Measurements from ENCODE around the gene BCLAF1. TPM values are rescaled to one million over a fixed set of nuclear protein-coding genes. Genes with fewer than 3 reads are reported as not detected.

The BCLAF1 gene
- total and polyA plus RNA-seq, 2 experiments from 2014 or later = 133 to 151 TPM

DNA sequence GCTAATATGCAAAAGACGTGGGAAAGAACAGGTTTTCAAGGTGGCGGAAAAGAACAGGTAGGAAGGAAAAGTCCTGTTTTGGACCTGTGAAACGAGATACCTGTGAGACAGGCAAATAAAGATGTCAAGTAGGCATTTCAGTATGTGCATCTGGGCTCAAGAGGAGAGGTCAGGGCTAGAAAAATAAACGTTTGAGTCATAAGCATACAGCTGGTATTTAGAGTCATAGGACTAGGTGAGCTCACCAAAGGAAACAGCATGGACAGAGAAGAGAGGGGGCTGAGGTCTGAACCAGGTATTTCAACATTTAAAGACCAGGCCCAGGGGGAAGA, 54.4 kb downstream of the BCLAF1 start:
- Histone ChIP-seq H3K4me3 (no peak overlapping the region), H4K20me1 (replicated peaks; ENCODE audit: insufficient read depth) (no peaks in the 10 kb centered on the region; the same call in 1 of the 2 replicates), H3K27me3 (ENCODE audit: insufficient read depth) (no peaks in the 10 kb centered on the region), H3K9me2 (ENCODE audit: insufficient read depth) (no peaks in the 10 kb centered on the region), H3K36me3 (ENCODE audit: insufficient read depth) (peaks cover 13% of the 10 kb centered on the region), H3K4me1 (ENCODE audit: insufficient read depth) (no peaks in the 10 kb centered on the region), H2AFZ (no peak overlapping the region), H3K79me2 (replicated peaks; ENCODE audit: insufficient read depth) (no peaks in the 10 kb centered on the region), H3F3A (replicated peaks; ENCODE audit: low read depth) (no peaks in the 10 kb centered on the region), H3K27ac (ENCODE audit: low read depth) (no peak overlapping the region), H3K4me2 (no peak overlapping the region)
- ATAC-seq (no peak), DNase-seq (ENCODE audit: low spot score) (no peak)
- H3K4me3 Mint-ChIP-seq = no peak overlapping the region
- TF ChIP-seq, protein P1, sequence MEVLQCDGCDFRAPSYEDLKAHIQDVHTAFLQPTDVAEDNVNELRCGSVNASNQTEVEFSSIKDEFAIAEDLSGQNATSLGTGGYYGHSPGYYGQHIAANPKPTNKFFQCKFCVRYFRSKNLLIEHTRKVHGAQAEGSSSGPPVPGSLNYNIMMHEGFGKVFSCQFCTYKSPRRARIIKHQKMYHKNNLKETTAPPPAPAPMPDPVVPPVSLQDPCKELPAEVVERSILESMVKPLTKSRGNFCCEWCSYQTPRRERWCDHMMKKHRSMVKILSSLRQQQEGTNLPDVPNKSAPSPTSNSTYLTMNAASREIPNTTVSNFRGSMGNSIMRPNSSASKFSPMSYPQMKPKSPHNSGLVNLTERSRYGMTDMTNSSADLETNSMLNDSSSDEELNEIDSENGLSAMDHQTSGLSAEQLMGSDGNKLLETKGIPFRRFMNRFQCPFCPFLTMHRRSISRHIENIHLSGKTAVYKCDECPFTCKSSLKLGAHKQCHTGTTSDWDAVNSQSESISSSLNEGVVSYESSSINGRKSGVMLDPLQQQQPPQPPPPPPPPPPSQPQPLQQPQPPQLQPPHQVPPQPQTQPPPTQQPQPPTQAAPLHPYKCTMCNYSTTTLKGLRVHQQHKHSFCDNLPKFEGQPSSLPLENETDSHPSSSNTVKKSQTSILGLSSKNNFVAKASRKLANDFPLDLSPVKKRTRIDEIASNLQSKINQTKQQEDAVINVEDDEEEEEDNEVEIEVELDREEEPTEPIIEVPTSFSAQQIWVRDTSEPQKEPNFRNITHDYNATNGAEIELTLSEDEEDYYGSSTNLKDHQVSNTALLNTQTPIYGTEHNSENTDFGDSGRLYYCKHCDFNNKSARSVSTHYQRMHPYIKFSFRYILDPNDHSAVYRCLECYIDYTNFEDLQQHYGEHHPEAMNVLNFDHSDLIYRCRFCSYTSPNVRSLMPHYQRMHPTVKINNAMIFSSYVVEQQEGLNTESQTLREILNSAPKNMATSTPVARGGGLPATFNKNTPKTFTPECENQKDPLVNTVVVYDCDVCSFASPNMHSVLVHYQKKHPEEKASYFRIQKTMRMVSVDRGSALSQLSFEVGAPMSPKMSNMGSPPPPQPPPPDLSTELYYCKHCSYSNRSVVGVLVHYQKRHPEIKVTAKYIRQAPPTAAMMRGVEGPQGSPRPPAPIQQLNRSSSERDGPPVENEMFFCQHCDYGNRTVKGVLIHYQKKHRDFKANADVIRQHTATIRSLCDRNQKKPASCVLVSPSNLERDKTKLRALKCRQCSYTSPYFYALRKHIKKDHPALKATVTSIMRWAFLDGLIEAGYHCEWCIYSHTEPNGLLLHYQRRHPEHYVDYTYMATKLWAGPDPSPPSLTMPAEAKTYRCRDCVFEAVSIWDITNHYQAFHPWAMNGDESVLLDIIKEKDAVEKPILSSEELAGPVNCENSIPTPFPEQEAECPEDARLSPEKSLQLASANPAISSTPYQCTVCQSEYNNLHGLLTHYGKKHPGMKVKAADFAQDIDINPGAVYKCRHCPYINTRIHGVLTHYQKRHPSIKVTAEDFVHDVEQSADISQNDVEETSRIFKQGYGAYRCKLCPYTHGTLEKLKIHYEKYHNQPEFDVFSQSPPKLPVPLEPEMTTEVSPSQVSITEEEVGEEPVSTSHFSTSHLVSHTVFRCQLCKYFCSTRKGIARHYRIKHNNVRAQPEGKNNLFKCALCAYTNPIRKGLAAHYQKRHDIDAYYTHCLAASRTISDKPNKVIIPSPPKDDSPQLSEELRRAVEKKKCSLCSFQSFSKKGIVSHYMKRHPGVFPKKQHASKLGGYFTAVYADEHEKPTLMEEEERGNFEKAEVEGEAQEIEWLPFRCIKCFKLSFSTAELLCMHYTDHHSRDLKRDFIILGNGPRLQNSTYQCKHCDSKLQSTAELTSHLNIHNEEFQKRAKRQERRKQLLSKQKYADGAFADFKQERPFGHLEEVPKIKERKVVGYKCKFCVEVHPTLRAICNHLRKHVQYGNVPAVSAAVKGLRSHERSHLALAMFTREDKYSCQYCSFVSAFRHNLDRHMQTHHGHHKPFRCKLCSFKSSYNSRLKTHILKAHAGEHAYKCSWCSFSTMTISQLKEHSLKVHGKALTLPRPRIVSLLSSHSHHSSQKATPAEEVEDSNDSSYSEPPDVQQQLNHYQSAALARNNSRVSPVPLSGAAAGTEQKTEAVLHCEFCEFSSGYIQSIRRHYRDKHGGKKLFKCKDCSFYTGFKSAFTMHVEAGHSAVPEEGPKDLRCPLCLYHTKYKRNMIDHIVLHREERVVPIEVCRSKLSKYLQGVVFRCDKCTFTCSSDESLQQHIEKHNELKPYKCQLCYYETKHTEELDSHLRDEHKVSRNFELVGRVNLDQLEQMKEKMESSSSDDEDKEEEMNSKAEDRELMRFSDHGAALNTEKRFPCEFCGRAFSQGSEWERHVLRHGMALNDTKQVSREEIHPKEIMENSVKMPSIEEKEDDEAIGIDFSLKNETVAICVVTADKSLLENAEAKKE (CRISPR knock-in tag; IDR thresholded peaks at IDR 0.05) = no peak
- TF ChIP-seq EZH2phosphoT487 (IDR thresholded peaks at IDR 0.05; ENCODE audit: unreplicated experiment) (no peak), ZNF331 (CRISPR knock-in tag; IDR thresholded peaks at IDR 0.05; ENCODE audit: low read depth) (no peak), ZNF114 (CRISPR knock-in tag; IDR thresholded peaks at IDR 0.05) (no peak), STAT1 (IDR thresholded peaks at IDR 0.05; ENCODE audit: unreplicated experiment) (no peak), NANOG (IDR thresholded peaks at IDR 0.05; ENCODE audit: borderline replicate concordance) (no peak), JUNB (IDR thresholded peaks at IDR 0.05; ENCODE audit: unreplicated experiment) (no peak), EZH2 (IDR thresholded peaks at IDR 0.05; ENCODE audit: low read depth, unreplicated experiment) (no peak), CREB1 (CRISPR knock-in tag; IDR thresholded peaks at IDR 0.05; ENCODE audit: low read depth) (no peak), POLR2AphosphoS5 (IDR thresholded peaks at IDR 0.05; ENCODE audit: low read depth) (no peak)
- TF ChIP-seq, protein P2, sequence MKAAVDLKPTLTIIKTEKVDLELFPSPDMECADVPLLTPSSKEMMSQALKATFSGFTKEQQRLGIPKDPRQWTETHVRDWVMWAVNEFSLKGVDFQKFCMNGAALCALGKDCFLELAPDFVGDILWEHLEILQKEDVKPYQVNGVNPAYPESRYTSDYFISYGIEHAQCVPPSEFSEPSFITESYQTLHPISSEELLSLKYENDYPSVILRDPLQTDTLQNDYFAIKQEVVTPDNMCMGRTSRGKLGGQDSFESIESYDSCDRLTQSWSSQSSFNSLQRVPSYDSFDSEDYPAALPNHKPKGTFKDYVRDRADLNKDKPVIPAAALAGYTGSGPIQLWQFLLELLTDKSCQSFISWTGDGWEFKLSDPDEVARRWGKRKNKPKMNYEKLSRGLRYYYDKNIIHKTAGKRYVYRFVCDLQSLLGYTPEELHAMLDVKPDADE (IDR thresholded peaks at IDR 0.05) = no peak
- TF ChIP-seq, protein P3, sequence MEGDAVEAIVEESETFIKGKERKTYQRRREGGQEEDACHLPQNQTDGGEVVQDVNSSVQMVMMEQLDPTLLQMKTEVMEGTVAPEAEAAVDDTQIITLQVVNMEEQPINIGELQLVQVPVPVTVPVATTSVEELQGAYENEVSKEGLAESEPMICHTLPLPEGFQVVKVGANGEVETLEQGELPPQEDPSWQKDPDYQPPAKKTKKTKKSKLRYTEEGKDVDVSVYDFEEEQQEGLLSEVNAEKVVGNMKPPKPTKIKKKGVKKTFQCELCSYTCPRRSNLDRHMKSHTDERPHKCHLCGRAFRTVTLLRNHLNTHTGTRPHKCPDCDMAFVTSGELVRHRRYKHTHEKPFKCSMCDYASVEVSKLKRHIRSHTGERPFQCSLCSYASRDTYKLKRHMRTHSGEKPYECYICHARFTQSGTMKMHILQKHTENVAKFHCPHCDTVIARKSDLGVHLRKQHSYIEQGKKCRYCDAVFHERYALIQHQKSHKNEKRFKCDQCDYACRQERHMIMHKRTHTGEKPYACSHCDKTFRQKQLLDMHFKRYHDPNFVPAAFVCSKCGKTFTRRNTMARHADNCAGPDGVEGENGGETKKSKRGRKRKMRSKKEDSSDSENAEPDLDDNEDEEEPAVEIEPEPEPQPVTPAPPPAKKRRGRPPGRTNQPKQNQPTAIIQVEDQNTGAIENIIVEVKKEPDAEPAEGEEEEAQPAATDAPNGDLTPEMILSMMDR (conservative IDR thresholded peaks at IDR 0.05; ENCODE audit: low read depth in 2 of 2) = no peak
- TF ChIP-seq, protein P4, sequence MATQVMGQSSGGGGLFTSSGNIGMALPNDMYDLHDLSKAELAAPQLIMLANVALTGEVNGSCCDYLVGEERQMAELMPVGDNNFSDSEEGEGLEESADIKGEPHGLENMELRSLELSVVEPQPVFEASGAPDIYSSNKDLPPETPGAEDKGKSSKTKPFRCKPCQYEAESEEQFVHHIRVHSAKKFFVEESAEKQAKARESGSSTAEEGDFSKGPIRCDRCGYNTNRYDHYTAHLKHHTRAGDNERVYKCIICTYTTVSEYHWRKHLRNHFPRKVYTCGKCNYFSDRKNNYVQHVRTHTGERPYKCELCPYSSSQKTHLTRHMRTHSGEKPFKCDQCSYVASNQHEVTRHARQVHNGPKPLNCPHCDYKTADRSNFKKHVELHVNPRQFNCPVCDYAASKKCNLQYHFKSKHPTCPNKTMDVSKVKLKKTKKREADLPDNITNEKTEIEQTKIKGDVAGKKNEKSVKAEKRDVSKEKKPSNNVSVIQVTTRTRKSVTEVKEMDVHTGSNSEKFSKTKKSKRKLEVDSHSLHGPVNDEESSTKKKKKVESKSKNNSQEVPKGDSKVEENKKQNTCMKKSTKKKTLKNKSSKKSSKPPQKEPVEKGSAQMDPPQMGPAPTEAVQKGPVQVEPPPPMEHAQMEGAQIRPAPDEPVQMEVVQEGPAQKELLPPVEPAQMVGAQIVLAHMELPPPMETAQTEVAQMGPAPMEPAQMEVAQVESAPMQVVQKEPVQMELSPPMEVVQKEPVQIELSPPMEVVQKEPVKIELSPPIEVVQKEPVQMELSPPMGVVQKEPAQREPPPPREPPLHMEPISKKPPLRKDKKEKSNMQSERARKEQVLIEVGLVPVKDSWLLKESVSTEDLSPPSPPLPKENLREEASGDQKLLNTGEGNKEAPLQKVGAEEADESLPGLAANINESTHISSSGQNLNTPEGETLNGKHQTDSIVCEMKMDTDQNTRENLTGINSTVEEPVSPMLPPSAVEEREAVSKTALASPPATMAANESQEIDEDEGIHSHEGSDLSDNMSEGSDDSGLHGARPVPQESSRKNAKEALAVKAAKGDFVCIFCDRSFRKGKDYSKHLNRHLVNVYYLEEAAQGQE (IDR thresholded peaks at IDR 0.05; ENCODE audit: unreplicated experiment) = no peak
- no peaks in the 10 kb centered on the region for H3K9me3 Mint-ChIP-seq
- no peaks in the 10 kb centered on the region for H3K4me1 Mint-ChIP-seq
- peaks cover 22% of the 10 kb centered on the region; the same call in 2 of the 3 replicates for H3K36me3 Mint-ChIP-seq (ENCODE audit: low read depth)
- H3K27ac Mint-ChIP-seq = no peak overlapping the region
- peaks cover 2% of the 10 kb centered on the region for H3K27me3 Mint-ChIP-seq (ENCODE audit: insufficient read depth, low read depth, poor library complexity)

All from GM23338 (cell line).